T-cell (primary cell): ENCODE results near the gene UBFD1. TPM values are rescaled to one million over a fixed set of nuclear protein-coding genes. Genes with fewer than 3 reads are reported as not detected.
"Not testable (repeated sequence)": the region's sequence is repeated elsewhere in the genome, so short reads cannot be mapped to it uniquely, and the experiment has no call there.

Experiments used
- ATAC-seq, 4 experiments: fragments of 200-7000 bp in 3 of 4; fragments of 150-1000 bp in 1 of 4; cut with Tn5 transposase; replicated peaks in 1 of 4; 1 replicate in 3 of 4; 2 replicates in 1 of 4; pipeline ENCODE4 v1.10.0; 2021; ENCODE audit warnings: moderate library complexity in 3 of 4, mild to moderate bottlenecking in 2 of 4, moderate number of reproducible peaks in 1 of 4
- CTCF ChIA-PET, 2 donors: fragments of 300-600 bp; sonication (Branson Sonifier 250); formaldehyde crosslinking; loops; one replicate each; lab custom pipeline; 2022; ENCODE audit warnings: antibody characterized with exemption in 2 of 2; lab: Charles Lee
- POLR2A ChIA-PET, 2 donors: fragments of 300-600 bp; sonication (Branson Sonifier 250); formaldehyde crosslinking; loops; one replicate each; lab custom pipeline; 2022; ENCODE audit warnings: antibody characterized with exemption in 2 of 2; lab: Charles Lee
- DNase-seq, 35 experiments: peaks; one replicate each; pipeline versions ENCODE4 v3.0.0 to v3.0.0-alpha.2; 2013 to 2023
- H3K27ac ChIP-seq: one replicate; pipeline ENCODE4 v1.5.1; 2013; ENCODE audit warnings: low read length
- H3K27me3 ChIP-seq, 2 experiments: replicated peaks in 1 of 2; 1 replicate in 1 of 2; 2 replicates in 1 of 2; pipeline versions ENCODE4 v1.6.1 to v1.7.0; 2013; ENCODE audit warnings: low read length in 1 of 2, mixed read lengths in 1 of 2; ENCODE audit not compliant: control insufficient read depth in 2 of 2, insufficient read depth in 2 of 2; ENCODE audit errors: extremely low read depth in 1 of 2
- H3K36me3 ChIP-seq, 2 donors: 1 replicate in 1 of 2; 2 replicates in 1 of 2; pipeline versions ENCODE4 v1.6.1 to v1.7.0; 2013; ENCODE audit warnings: low read length in 1 of 2; ENCODE audit not compliant: control insufficient read depth in 2 of 2, insufficient read depth in 1 of 2; ENCODE audit errors: extremely low read depth in 1 of 2
- H3K4me1 ChIP-seq, 2 experiments: 1 replicate in 1 of 2; 2 replicates in 1 of 2; pipeline versions ENCODE4 v1.6.1 to v1.7.0; 2013; ENCODE audit warnings: low read length in 2 of 2, mixed read lengths in 1 of 2; ENCODE audit not compliant: insufficient read depth in 2 of 2, control insufficient read depth in 1 of 2; ENCODE audit errors: extremely low read depth in 1 of 2
- H3K4me3 ChIP-seq, 2 donors: 1 replicate in 1 of 2; 2 replicates in 1 of 2; pipeline versions ENCODE4 v1.5.1 to v1.7.0; 2013; ENCODE audit warnings: mild to moderate bottlenecking in 2 of 2, low read length in 1 of 2, moderate library complexity in 1 of 2; ENCODE audit not compliant: control insufficient read depth in 1 of 2; ENCODE audit errors: extremely low read depth in 1 of 2
- H3K9me3 ChIP-seq: 2 replicates; pipeline ENCODE4 v1.7.0; 2013
- H3K27ac Mint-ChIP-seq, 2 donors: one replicate each; pipeline ENCODE4 v1.8.0; 2020 to 2021; ENCODE audit warnings: mild to moderate bottlenecking in 2 of 2, mixed read lengths in 2 of 2
- H3K27me3 Mint-ChIP-seq, 2 donors: one replicate each; pipeline ENCODE4 v1.8.0; 2021 to 2022; ENCODE audit warnings: mixed read lengths in 2 of 2
- H3K36me3 Mint-ChIP-seq: one replicate; pipeline ENCODE4 v1.8.0; 2021; ENCODE audit warnings: mixed read lengths
- H3K4me1 Mint-ChIP-seq, 3 donors: one replicate each; pipeline ENCODE4 v1.8.0; 2020 to 2022; ENCODE audit warnings: mixed read lengths in 3 of 3, mild to moderate bottlenecking in 1 of 3
- H3K4me3 Mint-ChIP-seq, 3 donors: one replicate each; pipeline ENCODE4 v1.8.0; 2020 to 2022; ENCODE audit warnings: mild to moderate bottlenecking in 3 of 3, mixed read lengths in 3 of 3, moderate library complexity in 3 of 3
- H3K9me3 Mint-ChIP-seq, 3 donors: one replicate each; pipeline ENCODE4 v1.8.0; 2020 to 2022; ENCODE audit warnings: mixed read lengths in 3 of 3
- WGBS: methylation state at CpG from one replicate; pipeline ENCODE4 v1.1.5; 2013; ENCODE audit warnings: missing lambda C conversion rate; ENCODE audit not compliant: insufficient coverage; 5-methylcytosine and 5-hydroxymethylcytosine counted together
- total RNA-seq, 35 experiments: library from RNA in 6 of 35; stranded (reverse) in 6 of 35; fragments of 120-200 nt in 1 of 35; gene quantifications; one replicate each; pipeline versions ENCODE4 v1.2.1 to v1.2.4 and lab custom pipeline; 2013 to 2026

Gene UBFD1
- total RNA-seq, 5 donors from 2014 or later (not counting 1 experiment from before 2014, with no cell fraction given): 43.6 to 49.1 (median 46.3) TPM

DNA sequence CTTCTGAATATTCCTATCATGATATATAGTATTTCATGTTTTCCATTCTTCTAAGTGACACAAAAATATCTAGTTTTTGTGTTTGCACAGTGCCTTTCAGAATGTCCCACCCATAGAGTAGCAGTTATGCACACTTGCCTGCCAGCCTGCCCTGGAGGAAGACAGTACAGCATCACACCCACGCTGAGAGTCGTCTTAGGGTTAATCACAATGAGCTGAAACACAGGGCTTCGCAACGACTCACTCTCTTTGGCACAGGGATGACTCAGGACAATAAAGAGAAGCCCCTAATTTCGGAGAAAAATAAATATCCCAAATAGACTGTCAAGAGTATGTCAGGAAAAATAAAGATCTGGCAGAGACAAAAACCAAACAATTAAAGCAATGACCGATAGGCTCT lies 50.2 kb downstream of the UBFD1 start:
- Mint-ChIP-seq H3K9me3 (no peaks in the 10 kb centered on the region), H3K36me3 (peaks cover 22% of the 10 kb centered on the region), H3K27ac (no peak overlapping the region), H3K4me3 (no peak overlapping the region), H3K27me3 (no peaks in the 10 kb centered on the region), H3K4me1 (no peaks in the 10 kb centered on the region)
- no peaks in the 10 kb centered on the region for H3K9me3 ChIP-seq
- H3K36me3 ChIP-seq: peaks cover 0 to 23% of the 10 kb centered on the region in 2 donors
- ChIA-PET POLR2A (no interaction called here), CTCF (no interaction called here)
- H3K4me1 ChIP-seq: no peaks in the 10 kb centered on the region
- no peak overlapping the region for H3K4me3 ChIP-seq
- WGBS: 98% methylated on average over 4 of the region's 6 CpGs
- DNase-seq (no peak), ATAC-seq (no peak)
- H3K27me3 ChIP-seq: no peaks in the 10 kb centered on the region
- H3K27ac ChIP-seq: no peak overlapping the region

DNA sequence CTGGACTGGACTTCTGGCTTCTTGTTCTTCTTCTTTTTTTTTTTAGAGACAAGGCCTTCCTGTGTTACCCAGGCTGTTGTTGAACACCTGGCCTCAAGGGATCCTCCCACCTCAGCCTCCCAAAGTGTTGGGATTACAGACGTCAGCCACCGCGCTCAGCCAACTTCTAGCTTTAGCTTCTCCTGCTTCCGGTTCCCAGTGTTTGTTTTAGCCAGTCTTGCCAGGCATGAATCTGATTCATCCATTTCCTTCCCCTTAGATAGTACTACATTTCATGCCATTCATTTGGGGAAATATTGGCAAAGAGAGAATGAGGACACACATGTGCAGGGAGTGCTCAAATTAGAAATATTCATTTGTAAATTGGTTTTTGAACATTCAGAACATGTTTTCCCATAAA lies 50.7 kb downstream of the UBFD1 start:
- POLR2A ChIA-PET: no interaction called here
- WGBS: 94% methylated on average over 3 of the region's 4 CpGs

DNA sequence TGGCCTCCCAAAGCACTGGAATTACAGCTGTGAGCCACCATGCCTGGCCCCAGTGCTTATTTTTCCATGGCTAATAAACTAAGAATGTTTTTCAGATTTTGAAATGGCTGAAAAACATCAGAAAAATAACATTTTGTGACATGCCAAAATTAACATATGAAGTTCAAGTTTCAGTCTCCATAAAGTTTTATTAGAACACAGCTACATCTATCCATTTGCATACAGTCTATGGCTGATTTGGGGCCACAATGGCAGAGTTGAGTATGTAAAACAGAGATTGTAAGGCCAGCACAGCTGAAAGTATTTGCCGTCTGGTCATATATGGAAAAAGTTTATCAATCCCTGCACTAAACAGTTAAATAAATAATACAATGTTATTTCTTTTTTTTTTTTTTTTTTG lies 52.4 kb downstream of the UBFD1 start:
- WGBS: no CpG with 5 or more reads among the region's 1 CpG
- H3K9me3 ChIP-seq: no peaks in the 10 kb centered on the region
- CTCF ChIA-PET: interaction anchor here in 1 of 2 donors (0.5 kb wide), 1 partner anchor 93 kb away, joined by 9 read pairs; no protein-coding TSS in a partner anchor
- H3K9me3 Mint-ChIP-seq: no peaks in the 10 kb centered on the region
- ATAC-seq (no peak), DNase-seq (no peak)
- H3K27ac ChIP-seq: no peak overlapping the region
- no peaks in the 10 kb centered on the region for H3K27me3 ChIP-seq
- H3K27me3 Mint-ChIP-seq: no peaks in the 10 kb centered on the region
- no peaks in the 10 kb centered on the region for H3K4me1 Mint-ChIP-seq
- peaks cover 0 to 31% of the 10 kb centered on the region in 2 donors for H3K36me3 ChIP-seq
- no peak overlapping the region for H3K4me3 ChIP-seq
- POLR2A ChIA-PET: no interaction called here
- no peak overlapping the region for H3K27ac Mint-ChIP-seq
- H3K36me3 Mint-ChIP-seq: peaks cover 15% of the 10 kb centered on the region
- no peaks in the 10 kb centered on the region for H3K4me1 ChIP-seq
- no peak overlapping the region for H3K4me3 Mint-ChIP-seq

More for the DNA sequence above, 50.7 kb downstream of the UBFD1 start:
- H3K27ac Mint-ChIP-seq: no peak overlapping the region
- Histone ChIP-seq H3K9me3 (no peaks in the 10 kb centered on the region), H3K4me3 (no peak overlapping the region), H3K4me1 (no peaks in the 10 kb centered on the region), H3K36me3 (peaks cover 0 to 26% of the 10 kb centered on the region in 2 donors), H3K27me3 (no peaks in the 10 kb centered on the region), H3K27ac (no peak overlapping the region)
- no peaks in the 10 kb centered on the region for H3K4me1 Mint-ChIP-seq
- H3K4me3 Mint-ChIP-seq: no peak overlapping the region
- peaks cover 20% of the 10 kb centered on the region for H3K36me3 Mint-ChIP-seq
- ATAC-seq (no peak), DNase-seq (no peak)
- H3K9me3 Mint-ChIP-seq: no peaks in the 10 kb centered on the region
- H3K27me3 Mint-ChIP-seq: no peaks in the 10 kb centered on the region
- CTCF ChIA-PET: no interaction called here

- H3K4me3 Mint-ChIP-seq, H3K27ac Mint-ChIP-seq, POLR2A ChIA-PET, H3K9me3 Mint-ChIP-seq, H3K4me3 ChIP-seq, H3K9me3 ChIP-seq, ATAC-seq, DNase-seq, H3K4me1 ChIP-seq, H3K27me3 Mint-ChIP-seq, H3K27ac ChIP-seq, H3K4me1 Mint-ChIP-seq, H3K27me3 ChIP-seq: not testable (repeated sequence)
- peaks cover 0 to 26% of the 10 kb centered on the region in 2 donors for H3K36me3 ChIP-seq
- CTCF ChIA-PET: interaction anchor here in 1 of 2 donors (0.6 kb wide), 1 partner anchor 53 kb away, joined by 4 read pairs; no protein-coding TSS in a partner anchor
- peaks cover 16% of the 10 kb centered on the region for H3K36me3 Mint-ChIP-seq
- no CpG with 5 or more reads among the region's 6 CpGs for WGBS
Measured at GRCh38 chr16:23610905-23611304, 53.4 kb downstream of the UBFD1 start.

DNA sequence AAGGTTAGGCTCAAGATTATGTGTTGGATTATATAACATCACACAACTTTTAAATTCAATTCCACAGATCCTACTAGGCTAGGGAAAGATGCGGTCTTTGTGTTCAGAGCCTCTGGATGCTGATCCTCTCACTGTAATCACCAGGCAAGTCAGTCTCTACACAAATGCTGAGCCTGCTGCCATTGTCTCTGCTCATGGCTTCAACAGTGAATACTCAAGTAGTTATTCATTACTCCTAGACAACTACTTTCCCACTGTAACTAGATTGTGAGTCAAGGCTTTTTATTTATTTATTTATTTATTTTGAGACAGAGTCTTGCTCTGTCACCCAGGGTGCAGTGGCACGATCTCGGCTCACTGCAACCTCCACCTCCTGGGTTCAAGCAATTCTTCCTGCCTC lies 54.4 kb downstream of the UBFD1 start:
- ChIA-PET POLR2A (no interaction called here), CTCF (interaction anchor here in 1 of 2 donors (0.7 kb wide), 1 partner anchor 436 kb away, joined by 3 read pairs; no protein-coding TSS in a partner anchor)
- Mint-ChIP-seq H3K4me1 (no peaks in the 10 kb centered on the region), H3K36me3 (peaks cover 21% of the 10 kb centered on the region), H3K27ac (no peak overlapping the region), H3K9me3 (no peaks in the 10 kb centered on the region), H3K4me3 (no peak overlapping the region), H3K27me3 (no peaks in the 10 kb centered on the region)
- H3K4me3 ChIP-seq: no peak overlapping the region
- H3K9me3 ChIP-seq: no peaks in the 10 kb centered on the region
- H3K4me1 ChIP-seq: no peaks in the 10 kb centered on the region
- peaks cover 0 to 26% of the 10 kb centered on the region in 2 donors for H3K36me3 ChIP-seq
- WGBS: 100% methylated on average over 1 of the region's 3 CpGs
- H3K27ac ChIP-seq: no peak overlapping the region
- DNase-seq (no peak), ATAC-seq (no peak)
- H3K27me3 ChIP-seq: no peaks in the 10 kb centered on the region

DNA sequence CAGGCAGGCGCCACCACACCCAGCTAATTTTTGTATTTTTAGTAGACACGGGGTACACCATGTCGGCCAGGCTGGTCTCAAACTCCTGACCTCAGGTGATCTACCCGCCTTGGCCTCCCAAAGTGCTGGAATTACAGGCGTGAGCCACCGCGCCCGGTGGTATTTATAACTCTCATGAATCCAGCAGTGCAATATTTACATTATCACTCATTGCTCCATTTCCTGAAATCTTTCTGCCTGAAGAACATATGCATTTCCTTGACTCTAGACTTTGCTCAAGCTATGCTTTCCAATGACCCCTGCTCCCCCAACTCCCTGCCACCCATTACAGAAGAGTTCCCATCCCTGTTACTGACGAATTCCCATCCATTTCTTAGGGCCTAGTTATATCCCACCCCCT lies 58.3 kb downstream of the UBFD1 start:
- Mint-ChIP-seq H3K27ac (no peak overlapping the region), H3K9me3 (no peaks in the 10 kb centered on the region), H3K4me3 (no peak overlapping the region), H3K4me1 (no peaks in the 10 kb centered on the region), H3K27me3 (no peaks in the 10 kb centered on the region), H3K36me3 (peaks cover 34% of the 10 kb centered on the region)
- POLR2A ChIA-PET: no interaction called here
- DNase-seq (no peak), ATAC-seq (no peak)
- no peak overlapping the region for H3K27ac ChIP-seq
- H3K36me3 ChIP-seq: peaks cover 7 to 34% of the 10 kb centered on the region in 2 donors
- CTCF ChIA-PET: no interaction called here
- no peaks in the 10 kb centered on the region for H3K9me3 ChIP-seq
- WGBS: 98% methylated on average over 6 of the region's 9 CpGs
- H3K27me3 ChIP-seq: no peaks in the 10 kb centered on the region
- no peaks in the 10 kb centered on the region for H3K4me1 ChIP-seq
- no peak overlapping the region for H3K4me3 ChIP-seq
